HepG2 (cell line): ENCODE measurements around the gene TKFC. TPM values are rescaled to one million over a fixed set of nuclear protein-coding genes. Genes with fewer than 3 reads are reported as not detected.

Source experiments
- AGO2 ChIP-seq: fragments of 200-400 bp; formaldehyde crosslinking; optimal IDR thresholded peaks from 2 replicates; pipeline ENCODE3; 2017; ENCODE audit warnings: mild to moderate bottlenecking, low read depth, low read length, moderate library complexity
- CENPX ChIP-seq: sonication (generic); formaldehyde crosslinking; IDR thresholded peaks from 2 replicates; pipeline ENCODE4 v1.9.0; 2021; ENCODE audit warnings: mild to moderate bottlenecking, missing genetic modification reagents, moderate library complexity
- FOXA1 ChIP-seq, 2 experiments: fragments of 450-650 bp in 1 of 2; sonication (generic) in 1 of 2; formaldehyde crosslinking in 1 of 2; IDR thresholded peaks; 2 replicates each; pipeline versions ENCODE4 v1.4.0 to v1.6.1; 2016 to 2020; ENCODE audit warnings: missing genetic modification reagents in 1 of 2
- PPARG ChIP-seq: conservative IDR thresholded peaks from 2 replicates; pipeline ENCODE4 v1.6.1; 2016; ENCODE audit warnings: missing biosample characterization, missing genetic modification reagents
- RELA ChIP-seq: sonication (generic); formaldehyde crosslinking; IDR thresholded peaks from 2 replicates; pipeline ENCODE4 v1.4.0; 2020; ENCODE audit warnings: missing genetic modification reagents
- RFX3 ChIP-seq: IDR thresholded peaks from 2 replicates; pipeline ENCODE4 v1.6.1; 2016; ENCODE audit warnings: missing biosample characterization, missing genetic modification reagents
- SRY ChIP-seq: sonication (generic); formaldehyde crosslinking; IDR thresholded peaks from 2 replicates; pipeline ENCODE4 v1.8.0; 2022; ENCODE audit warnings: mild to moderate bottlenecking, missing genetic modification reagents
- SYNCRIP ChIP-seq: fragments of 200-400 bp; formaldehyde crosslinking; IDR thresholded peaks from 2 replicates; pipeline ENCODE4 v1.6.1; 2018; ENCODE audit warnings: mild to moderate bottlenecking, low read depth, low read length; ENCODE audit not compliant: insufficient read depth
- TAF15 ChIP-seq: fragments of 200-400 bp; formaldehyde crosslinking; IDR thresholded peaks from one replicate; pipeline ENCODE4 v1.6.1; 2018; ENCODE audit warnings: mild to moderate bottlenecking, low read depth, low read length; ENCODE audit not compliant: poor library complexity, severe bottlenecking
- TCF12 ChIP-seq, 2 experiments: fragments of 450-650 bp in 1 of 2; sonication (generic) in 1 of 2; formaldehyde crosslinking in 1 of 2; IDR thresholded peaks; 2 replicates each; pipeline versions ENCODE4 v1.6.1 to v1.8.0; 2017 to 2022; ENCODE audit warnings: antibody characterized with exemption in 1 of 2, mild to moderate bottlenecking in 1 of 2, missing genetic modification reagents in 1 of 2, moderate library complexity in 1 of 2
- YY1 ChIP-seq: IDR thresholded peaks from 2 replicates; pipeline ENCODE4 v1.6.1; 2011; ENCODE audit warnings: low read length, low read depth, moderate library complexity, mild to moderate bottlenecking; ENCODE audit not compliant: insufficient read depth, insufficient replicate concordance
- ZFP1 ChIP-seq: IDR thresholded peaks from 2 replicates; pipeline ENCODE4 v1.6.1; 2016
- ZNF160 ChIP-seq: sonication (generic); formaldehyde crosslinking; IDR thresholded peaks from 2 replicates; pipeline ENCODE4 v1.8.0; 2022; ENCODE audit warnings: mild to moderate bottlenecking, inconsistent platforms, missing genetic modification reagents
- ZNF17 ChIP-seq: sonication (generic); formaldehyde crosslinking; IDR thresholded peaks from 2 replicates; pipeline ENCODE4 v1.5.0; 2020; ENCODE audit warnings: mild to moderate bottlenecking, missing genetic modification reagents
- ZNF230 ChIP-seq: sonication (generic); formaldehyde crosslinking; IDR thresholded peaks from 2 replicates; pipeline ENCODE4 v1.4.0; 2020; ENCODE audit warnings: mild to moderate bottlenecking, missing genetic modification reagents
- ZNF44 ChIP-seq: sonication (generic); formaldehyde crosslinking; IDR thresholded peaks from 2 replicates; pipeline ENCODE4 v1.5.1; 2020; ENCODE audit warnings: mild to moderate bottlenecking, missing genetic modification reagents
- ZNF543 ChIP-seq: sonication (generic); formaldehyde crosslinking; IDR thresholded peaks from 2 replicates; pipeline ENCODE4 v1.4.0; 2020; ENCODE audit warnings: mild to moderate bottlenecking, missing genetic modification reagents
- ZNF790 ChIP-seq: sonication (generic); formaldehyde crosslinking; IDR thresholded peaks from 2 replicates; pipeline ENCODE4 v1.8.0; 2022; ENCODE audit warnings: missing genetic modification reagents, mild to moderate bottlenecking, borderline replicate concordance
- ZNF879 ChIP-seq: sonication (generic); formaldehyde crosslinking; IDR thresholded peaks from 2 replicates; pipeline ENCODE4 v1.8.1; 2023; ENCODE audit warnings: missing genetic modification reagents
- polyA plus RNA-seq, 8 experiments: library from polyadenylated mRNA; depleted of rRNA in 3 of 8; stranded (reverse) in 7 of 8; unstranded in 1 of 8; fragments of >200 nt; fragmentation: Illumina TruSeq in 4 of 8; extraction: Trizol in 4 of 8; gene quantifications; 2 replicates each; pipeline versions ENCODE4 v1.2.1 to v1.2.3, GENCODE V29; 2011 to 2016; ENCODE audit warnings: low read depth in 4 of 8, missing spikeins in 1 of 8, mixed read lengths in 1 of 8; ENCODE audit not compliant: insufficient read depth in 1 of 8
- total RNA-seq, 5 experiments: library from RNA; depleted of rRNA; stranded (reverse); fragments of >200 nt; fragmentation: Illumina TruSeq; extraction: Trizol; gene quantifications; 2 replicates each; pipeline ENCODE4 v1.2.3, GENCODE V29; 2016; ENCODE audit warnings: low read depth in 1 of 5
- TF ChIP-seq, protein P1 (sequence below): sonication (generic); formaldehyde crosslinking; IDR thresholded peaks from 2 replicates; pipeline ENCODE4 v1.5.1; 2020; ENCODE audit warnings: missing genetic modification reagents, mild to moderate bottlenecking, borderline replicate concordance
- TF ChIP-seq, protein P2 (sequence below), 2 experiments: fragments of 450-650 bp in 1 of 2; sonication (generic) in 1 of 2; formaldehyde crosslinking; IDR thresholded peaks; 2 replicates each; pipeline versions ENCODE4 v1.5.0 to v1.8.0; 2020 to 2022; ENCODE audit warnings: mild to moderate bottlenecking in 1 of 2, missing genetic modification reagents in 1 of 2
- TF ChIP-seq, protein P3 (sequence below), 2 experiments: sonication (generic) in 1 of 2; formaldehyde crosslinking in 1 of 2; IDR thresholded peaks; 2 replicates each; pipeline versions ENCODE4 v1.4.0 to v1.6.1; 2018 to 2020; ENCODE audit warnings: missing genetic modification reagents in 2 of 2, borderline replicate concordance in 1 of 2, low read depth in 1 of 2, mild to moderate bottlenecking in 1 of 2, missing biosample characterization in 1 of 2
- TF ChIP-seq, protein P4 (sequence below): sonication (generic); formaldehyde crosslinking; IDR thresholded peaks from 2 replicates; pipeline ENCODE4 v1.4.0; 2020; ENCODE audit warnings: mild to moderate bottlenecking, missing genetic modification reagents

The TKFC gene
- total and polyA plus RNA-seq, 2 of the 13 experiments (the other 11 are each of a cell fraction or from before 2014, with no cell fraction given): 147 to 197 TPM

GRCh38 chr11:61332281-61332796 lies 689 bp upstream of the TKFC start (continued):
- TF ChIP-seq ZNF230 (CRISPR knock-in tag) (0 out of 2 replicates have a peak, but pooled peaks have one; percentile 3), SYNCRIP (no peak), RFX3 (CRISPR knock-in tag) (no peak), RELA (CRISPR knock-in tag) (no peak), ZNF44 (CRISPR knock-in tag) (no peak), PPARG (CRISPR knock-in tag) (no peak), TAF15 (no peak), TCF12 (IDR thresholded peaks at IDR 0.05) (no peak), TCF12 (CRISPR knock-in tag; IDR thresholded peaks at IDR 0.05) (peak; percentile 27; the same call in 1 of the 2 replicates), ZNF17 (CRISPR knock-in tag) (no peak), ZFP1 (CRISPR knock-in tag) (no peak), ZNF790 (no peak; the same call in 1 of the 2 replicates), ZNF879 (CRISPR knock-in tag) (no peak), YY1 (no peak), ZNF543 (CRISPR knock-in tag) (no peak), CENPX (no peak), FOXA1 (IDR thresholded peaks at IDR 0.05) (no peak), FOXA1 (CRISPR knock-in tag; IDR thresholded peaks at IDR 0.05) (peak; percentile 71), AGO2 (no peak), SRY (CRISPR knock-in tag) (no peak; the same call in 1 of the 2 replicates), ZNF160 (no peak)
- TF ChIP-seq, protein P1, sequence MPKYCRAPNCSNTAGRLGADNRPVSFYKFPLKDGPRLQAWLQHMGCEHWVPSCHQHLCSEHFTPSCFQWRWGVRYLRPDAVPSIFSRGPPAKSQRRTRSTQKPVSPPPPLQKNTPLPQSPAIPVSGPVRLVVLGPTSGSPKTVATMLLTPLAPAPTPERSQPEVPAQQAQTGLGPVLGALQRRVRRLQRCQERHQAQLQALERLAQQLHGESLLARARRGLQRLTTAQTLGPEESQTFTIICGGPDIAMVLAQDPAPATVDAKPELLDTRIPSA (CRISPR knock-in tag): 0 out of 2 replicates have a peak, but pooled peaks have one; percentile 2
- TF ChIP-seq, protein P2, sequence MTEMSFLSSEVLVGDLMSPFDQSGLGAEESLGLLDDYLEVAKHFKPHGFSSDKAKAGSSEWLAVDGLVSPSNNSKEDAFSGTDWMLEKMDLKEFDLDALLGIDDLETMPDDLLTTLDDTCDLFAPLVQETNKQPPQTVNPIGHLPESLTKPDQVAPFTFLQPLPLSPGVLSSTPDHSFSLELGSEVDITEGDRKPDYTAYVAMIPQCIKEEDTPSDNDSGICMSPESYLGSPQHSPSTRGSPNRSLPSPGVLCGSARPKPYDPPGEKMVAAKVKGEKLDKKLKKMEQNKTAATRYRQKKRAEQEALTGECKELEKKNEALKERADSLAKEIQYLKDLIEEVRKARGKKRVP (CRISPR knock-in tag; IDR thresholded peaks at IDR 0.05): no peak
- TF ChIP-seq, protein P3, sequence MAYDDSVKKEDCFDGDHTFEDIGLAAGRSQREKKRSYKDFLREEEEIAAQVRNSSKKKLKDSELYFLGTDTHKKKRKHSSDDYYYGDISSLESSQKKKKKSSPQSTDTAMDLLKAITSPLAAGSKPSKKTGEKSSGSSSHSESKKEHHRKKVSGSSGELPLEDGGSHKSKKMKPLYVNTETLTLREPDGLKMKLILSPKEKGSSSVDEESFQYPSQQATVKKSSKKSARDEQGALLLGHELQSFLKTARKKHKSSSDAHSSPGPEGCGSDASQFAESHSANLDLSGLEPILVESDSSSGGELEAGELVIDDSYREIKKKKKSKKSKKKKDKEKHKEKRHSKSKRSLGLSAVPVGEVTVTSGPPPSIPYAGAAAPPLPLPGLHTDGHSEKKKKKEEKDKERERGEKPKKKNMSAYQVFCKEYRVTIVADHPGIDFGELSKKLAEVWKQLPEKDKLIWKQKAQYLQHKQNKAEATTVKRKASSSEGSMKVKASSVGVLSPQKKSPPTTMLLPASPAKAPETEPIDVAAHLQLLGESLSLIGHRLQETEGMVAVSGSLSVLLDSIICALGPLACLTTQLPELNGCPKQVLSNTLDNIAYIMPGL (CRISPR knock-in tag; IDR thresholded peaks at IDR 0.05; ENCODE audit: borderline replicate concordance in 1 of 2, low read depth in 1 of 2): peak in 1 of 2 experiments; percentile 31; a peak in 1 of 4 replicates
- TF ChIP-seq, protein P4, sequence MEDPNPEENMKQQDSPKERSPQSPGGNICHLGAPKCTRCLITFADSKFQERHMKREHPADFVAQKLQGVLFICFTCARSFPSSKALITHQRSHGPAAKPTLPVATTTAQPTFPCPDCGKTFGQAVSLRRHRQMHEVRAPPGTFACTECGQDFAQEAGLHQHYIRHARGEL (CRISPR knock-in tag): peak; percentile 39; the same call in 1 of the 2 replicates
